ENCODE data around the gene DDA1. TPM values are rescaled to one million over a fixed set of nuclear protein-coding genes. Genes with fewer than 3 reads are reported as not detected.

The DDA1 gene
- total and polyA plus RNA-seq, 9 of the 15 experiments (the other 6 are each of a cell fraction or from before 2014, with no cell fraction given), result 1.4 to 83.8 (median 33.8) TPM

DNA sequence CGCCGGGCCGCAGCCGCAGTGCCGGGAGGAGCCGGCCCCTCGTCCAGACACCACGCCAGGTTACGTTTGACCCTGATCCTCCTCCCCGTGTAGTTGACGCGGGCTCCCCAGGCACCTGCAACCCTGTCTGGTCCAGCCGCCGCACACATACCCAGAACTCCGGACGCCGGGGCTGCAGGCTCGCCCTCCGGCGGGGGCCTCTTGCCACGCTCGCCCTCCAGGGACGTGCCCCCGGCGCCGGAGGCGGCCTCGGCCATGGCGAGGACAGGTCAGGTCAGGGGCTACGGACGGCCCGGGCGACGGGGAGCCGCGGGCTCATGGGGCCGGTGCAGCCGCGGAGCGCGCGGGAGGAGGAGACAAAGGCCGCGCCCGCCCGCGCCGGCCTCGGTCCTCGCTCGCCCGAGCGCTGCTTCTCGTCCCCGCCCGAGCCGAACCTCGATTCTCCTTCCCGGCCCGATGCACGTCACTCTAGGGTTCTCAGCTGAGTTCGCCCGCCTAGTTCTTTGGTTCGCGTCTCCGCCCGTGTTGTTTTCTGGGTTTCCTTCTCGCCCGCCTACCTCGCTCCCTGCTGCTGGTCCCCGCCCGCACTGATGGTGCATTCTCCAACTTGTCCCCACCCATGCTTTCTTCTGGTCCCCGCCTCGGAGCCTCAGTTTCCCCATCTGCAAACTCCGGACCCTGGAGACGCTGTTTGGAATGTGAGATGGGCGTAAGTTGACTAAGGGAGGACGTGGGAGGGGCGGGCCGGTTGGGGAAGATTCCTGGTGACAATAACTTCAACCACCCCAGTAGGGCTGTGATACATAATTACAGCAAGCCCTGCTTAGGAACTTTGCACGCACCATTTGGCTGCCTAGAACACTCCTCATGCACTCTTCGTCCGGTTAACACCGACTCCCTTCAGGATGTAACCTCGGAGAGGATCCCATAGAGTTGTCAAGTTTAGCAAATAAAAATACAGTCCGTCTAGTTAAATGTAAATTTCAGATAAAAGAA lies 25.3 kb downstream of the DDA1 start, which contains the start of gene ANO8 (continued):
- TF ChIP-seq ZNF408 (CRISPR knock-in tag; IDR thresholded peaks at IDR 0.05; ENCODE audit: low read depth) (no peak), BDP1 (IDR thresholded peaks at IDR 0.05; ENCODE audit: insufficient read depth, insufficient read length) (no peak), ZNF311 (CRISPR knock-in tag; IDR thresholded peaks at IDR 0.05) (no peak), FOXJ3 (CRISPR knock-in tag; IDR thresholded peaks at IDR 0.05) (no peak), GATAD2A (IDR thresholded peaks at IDR 0.05) (no peak), SMARCE1 (IDR thresholded peaks at IDR 0.05) (0 out of 2 replicates have a peak, but pooled peaks have one; percentile 30), PTBP1 (IDR thresholded peaks at IDR 0.05; ENCODE audit: low read depth, low read length) (no peak; the same call in 1 of the 2 replicates), RFX1 (IDR thresholded peaks at IDR 0.05) (no peak), ZBTB17 (CRISPR knock-in tag; IDR thresholded peaks at IDR 0.05) (peak; percentile 19; the same call in 1 of the 2 replicates), ELF2 (CRISPR knock-in tag; IDR thresholded peaks at IDR 0.05) (peak; percentile 61; the same call in 1 of the 2 replicates), ZNF644 (tag; IDR thresholded peaks at IDR 0.05; ENCODE audit: low read depth) (no peak), GATA2 (CRISPR knock-in tag; IDR thresholded peaks at IDR 0.05) (no peak), GABPB1 (CRISPR knock-in tag; IDR thresholded peaks at IDR 0.05) (peak; percentile 70), POLR2AphosphoS5 (IDR thresholded peaks at IDR 0.05; ENCODE audit: control insufficient read depth, insufficient read depth, low read depth, low read length) (0 out of 2 replicates have a peak, but pooled peaks have one; percentile 35), RHOXF2B (CRISPR knock-in tag; conservative IDR thresholded peaks at IDR 0.05) (0 out of 2 replicates have a peak, but pooled peaks have one; percentile 39), KLF10 (CRISPR knock-in tag; IDR thresholded peaks at IDR 0.05) (no peak), TCFL5 (CRISPR knock-in tag; conservative IDR thresholded peaks at IDR 0.05) (no peak), SREBF1 (IDR thresholded peaks at IDR 0.05; ENCODE audit: borderline replicate concordance, low read depth, low read length) (0 out of 2 replicates have a peak, but pooled peaks have one; percentile 28), KLF1 (tag; IDR thresholded peaks at IDR 0.05) (0 out of 2 replicates have a peak, but pooled peaks have one; percentile 22), SIN3B (IDR thresholded peaks at IDR 0.05; ENCODE audit: low read depth) (peak; percentile 85)
- TF ChIP-seq, protein P1, sequence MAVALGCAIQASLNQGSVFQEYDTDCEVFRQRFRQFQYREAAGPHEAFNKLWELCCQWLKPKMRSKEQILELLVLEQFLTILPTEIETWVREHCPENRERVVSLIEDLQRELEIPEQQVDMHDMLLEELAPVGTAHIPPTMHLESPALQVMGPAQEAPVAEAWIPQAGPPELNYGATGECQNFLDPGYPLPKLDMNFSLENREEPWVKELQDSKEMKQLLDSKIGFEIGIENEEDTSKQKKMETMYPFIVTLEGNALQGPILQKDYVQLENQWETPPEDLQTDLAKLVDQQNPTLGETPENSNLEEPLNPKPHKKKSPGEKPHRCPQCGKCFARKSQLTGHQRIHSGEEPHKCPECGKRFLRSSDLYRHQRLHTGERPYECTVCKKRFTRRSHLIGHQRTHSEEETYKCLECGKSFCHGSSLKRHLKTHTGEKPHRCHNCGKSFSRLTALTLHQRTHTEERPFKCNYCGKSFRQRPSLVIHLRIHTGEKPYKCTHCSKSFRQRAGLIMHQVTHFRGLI (CRISPR knock-in tag; IDR thresholded peaks at IDR 0.05), result no peak
- TF ChIP-seq, protein P2, sequence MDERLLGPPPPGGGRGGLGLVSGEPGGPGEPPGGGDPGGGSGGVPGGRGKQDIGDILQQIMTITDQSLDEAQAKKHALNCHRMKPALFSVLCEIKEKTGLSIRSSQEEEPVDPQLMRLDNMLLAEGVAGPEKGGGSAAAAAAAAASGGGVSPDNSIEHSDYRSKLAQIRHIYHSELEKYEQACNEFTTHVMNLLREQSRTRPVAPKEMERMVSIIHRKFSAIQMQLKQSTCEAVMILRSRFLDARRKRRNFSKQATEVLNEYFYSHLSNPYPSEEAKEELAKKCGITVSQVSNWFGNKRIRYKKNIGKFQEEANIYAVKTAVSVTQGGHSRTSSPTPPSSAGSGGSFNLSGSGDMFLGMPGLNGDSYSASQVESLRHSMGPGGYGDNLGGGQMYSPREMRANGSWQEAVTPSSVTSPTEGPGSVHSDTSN (CRISPR knock-in tag; IDR thresholded peaks at IDR 0.05; ENCODE audit: low read depth), result peak; percentile 72
- TF ChIP-seq, protein P2 (tag; conservative IDR thresholded peaks at IDR 0.05; ENCODE audit: low read depth), result peak; percentile 69
- TF ChIP-seq, protein P3, sequence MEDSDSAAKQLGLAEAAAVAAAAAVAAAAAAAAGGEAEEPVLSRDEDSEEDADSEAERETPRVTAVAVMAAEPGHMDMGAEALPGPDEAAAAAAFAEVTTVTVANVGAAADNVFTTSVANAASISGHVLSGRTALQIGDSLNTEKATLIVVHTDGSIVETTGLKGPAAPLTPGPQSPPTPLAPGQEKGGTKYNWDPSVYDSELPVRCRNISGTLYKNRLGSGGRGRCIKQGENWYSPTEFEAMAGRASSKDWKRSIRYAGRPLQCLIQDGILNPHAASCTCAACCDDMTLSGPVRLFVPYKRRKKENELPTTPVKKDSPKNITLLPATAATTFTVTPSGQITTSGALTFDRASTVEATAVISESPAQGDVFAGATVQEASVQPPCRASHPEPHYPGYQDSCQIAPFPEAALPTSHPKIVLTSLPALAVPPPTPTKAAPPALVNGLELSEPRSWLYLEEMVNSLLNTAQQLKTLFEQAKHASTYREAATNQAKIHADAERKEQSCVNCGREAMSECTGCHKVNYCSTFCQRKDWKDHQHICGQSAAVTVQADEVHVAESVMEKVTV (CRISPR knock-in tag; IDR thresholded peaks at IDR 0.05), result no peak

All from K562 (cell line).